T-helper 1 cell (primary cell): ENCODE data around the gene PARP8.
"Not testable (repeated sequence)": the region's sequence is repeated elsewhere in the genome, so short reads cannot be mapped to it uniquely, and the experiment has no call there.

Source experiments
- DNase-seq, 5 donors: peaks; one replicate each; pipeline ENCODE4 v3.0.0-alpha.2; 2012 to 2020

The PARP8 gene

DNA sequence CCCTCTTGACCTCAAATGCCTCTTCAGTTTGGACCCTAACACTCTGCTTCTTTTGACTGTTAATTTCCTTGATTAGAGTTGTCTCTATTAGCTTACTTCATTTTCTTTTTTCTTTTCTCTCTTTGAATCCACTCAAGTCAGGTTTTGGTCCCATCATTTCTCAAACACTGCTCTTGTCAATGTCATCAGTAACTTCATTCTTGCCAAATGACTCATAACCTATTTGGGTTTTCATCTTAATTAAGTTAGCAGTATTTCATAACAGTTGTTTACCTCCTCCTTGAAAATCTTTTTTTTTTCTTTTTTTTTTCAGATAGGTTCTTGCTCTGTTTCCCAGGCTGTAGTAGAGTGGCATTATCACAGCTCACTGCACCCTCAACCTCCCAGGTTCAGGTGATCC is 119.6 kb downstream of the PARP8 start:
- DNase-seq = no peak

DNA sequence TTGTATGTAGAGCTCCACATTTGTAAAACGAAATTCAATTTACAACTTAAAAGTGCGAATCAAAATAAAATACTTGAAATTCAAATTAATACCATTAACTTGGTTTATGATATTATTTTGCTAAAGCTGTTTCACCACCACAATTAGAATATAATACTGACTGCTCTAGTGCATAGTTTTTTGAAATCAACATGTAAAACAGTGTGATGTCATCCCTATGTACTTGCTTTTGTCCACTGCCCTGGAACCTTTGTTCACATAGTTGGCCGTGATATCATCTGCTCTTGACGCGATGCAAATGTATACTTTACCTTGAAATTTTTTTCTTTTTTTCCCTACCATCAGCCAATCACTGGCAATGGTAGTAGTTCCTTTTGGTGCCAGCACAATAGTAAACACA is 125.4 kb downstream of the PARP8 start:
- DNase-seq = no peak

DNA sequence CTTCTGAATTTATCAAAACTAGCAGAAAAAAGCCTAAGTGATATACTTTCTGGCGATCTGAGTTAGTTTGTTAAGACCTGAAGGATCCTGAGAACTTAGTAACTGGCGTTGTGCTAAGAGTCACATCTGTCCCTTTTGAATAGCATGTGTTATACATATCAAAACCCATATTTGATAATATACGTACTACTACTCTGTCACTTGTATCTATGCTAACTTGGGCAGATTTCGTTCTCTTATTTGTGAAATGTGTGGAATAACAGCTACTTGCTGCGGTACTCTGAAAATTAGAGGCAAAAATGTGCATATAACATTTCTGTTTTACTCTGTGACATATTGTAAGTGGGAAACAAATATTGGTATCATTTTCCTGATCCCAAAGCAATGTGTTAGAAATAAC is 126.4 kb downstream of the PARP8 start:
- DNase-seq = no peak

DNA sequence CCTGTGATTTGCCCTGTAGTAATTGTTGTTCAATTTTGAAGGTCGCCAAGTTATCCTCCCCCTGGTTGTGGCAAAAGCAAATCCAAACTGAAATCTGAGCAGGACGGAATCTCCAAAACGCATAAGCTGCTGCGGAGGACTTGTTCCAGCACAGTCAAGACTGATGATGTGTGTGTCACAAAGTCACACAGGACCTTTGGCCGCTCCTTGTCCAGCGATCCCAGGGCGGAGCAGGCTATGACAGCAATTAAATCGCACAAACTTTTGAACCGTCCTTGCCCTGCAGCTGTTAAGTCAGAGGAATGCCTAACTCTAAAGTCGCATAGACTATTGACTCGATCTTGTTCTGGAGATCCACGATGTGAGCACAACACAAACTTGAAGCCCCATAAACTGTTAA is 128.4 kb downstream of the PARP8 start:
- DNase-seq = no peak

DNA sequence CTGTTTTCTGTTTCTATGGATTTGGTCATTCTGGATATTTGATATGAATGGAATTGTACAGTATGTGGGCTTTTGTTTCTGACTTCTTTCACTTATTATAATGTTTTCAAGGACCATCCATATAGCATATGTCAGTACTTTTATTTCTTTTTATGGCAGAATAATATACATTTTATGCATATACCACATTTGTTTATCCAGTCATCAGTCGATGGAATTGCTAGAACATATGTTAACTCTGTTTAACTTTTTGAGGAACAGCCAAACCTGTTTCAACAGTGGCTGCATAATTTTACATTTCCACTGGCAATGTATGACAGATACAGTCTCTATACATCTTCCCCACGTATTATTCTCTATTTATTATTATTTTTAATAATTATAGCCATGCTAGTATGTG is 131.6 kb downstream of the PARP8 start:
- DNase-seq = no peak

DNA sequence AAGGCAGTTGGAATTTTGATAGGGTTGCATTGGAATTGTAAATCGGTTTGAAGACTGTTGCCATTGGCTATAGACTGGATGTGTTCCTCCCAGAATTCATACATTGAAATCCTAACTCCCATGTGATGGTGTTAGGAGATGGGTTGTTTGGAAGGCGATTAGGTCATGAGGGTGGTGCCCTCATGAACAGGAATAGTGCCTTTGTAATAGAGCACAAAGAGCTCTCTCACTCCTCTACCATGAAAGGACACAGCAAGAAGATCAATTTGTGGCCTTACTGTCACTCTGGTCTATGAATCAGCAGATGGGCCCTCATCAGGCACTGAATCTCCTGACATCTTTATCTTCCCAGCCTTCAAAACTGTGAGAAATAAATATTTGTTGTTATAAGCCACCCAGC is 133.2 kb downstream of the PARP8 start:
- no peak for DNase-seq

DNA sequence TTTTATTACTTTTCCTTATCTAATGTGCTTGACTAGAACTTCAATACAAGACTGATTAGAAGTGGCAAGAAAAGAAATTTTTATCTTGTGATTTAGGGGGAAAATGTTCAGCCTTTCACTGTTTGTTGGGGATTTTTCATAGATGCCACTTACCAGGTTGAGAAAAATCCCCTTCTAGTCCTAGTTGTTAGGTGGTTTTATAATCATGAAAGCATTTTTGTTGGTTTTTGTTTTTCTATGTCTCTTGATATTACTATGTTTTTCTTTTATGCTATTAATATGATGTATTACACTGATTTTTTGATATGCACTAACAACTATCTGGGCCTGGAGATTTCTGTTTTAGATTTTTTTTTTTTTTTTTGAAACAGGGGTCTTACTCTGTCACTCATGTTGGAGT is 134.0 kb downstream of the PARP8 start:
- DNase-seq = no peak

DNA sequence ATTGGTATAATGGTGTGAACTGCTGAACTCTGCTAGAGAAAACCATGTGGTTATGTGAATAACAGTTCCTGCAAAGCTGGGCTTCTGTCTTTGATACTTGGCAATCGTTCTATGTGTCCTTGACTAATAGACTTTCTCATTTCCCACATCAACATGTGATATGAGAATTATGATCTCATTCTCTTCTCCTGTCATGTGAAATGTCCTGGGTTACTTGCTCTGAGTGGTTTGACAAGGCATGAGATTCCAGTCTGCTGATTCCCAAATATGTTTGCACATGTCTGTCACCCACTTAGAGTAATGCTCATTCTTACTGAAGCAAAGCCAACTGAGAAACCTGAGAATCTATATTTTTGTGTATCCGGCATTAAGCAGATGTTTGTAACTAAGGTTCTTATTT is 141.2 kb downstream of the PARP8 start:
- no peak for DNase-seq

DNA sequence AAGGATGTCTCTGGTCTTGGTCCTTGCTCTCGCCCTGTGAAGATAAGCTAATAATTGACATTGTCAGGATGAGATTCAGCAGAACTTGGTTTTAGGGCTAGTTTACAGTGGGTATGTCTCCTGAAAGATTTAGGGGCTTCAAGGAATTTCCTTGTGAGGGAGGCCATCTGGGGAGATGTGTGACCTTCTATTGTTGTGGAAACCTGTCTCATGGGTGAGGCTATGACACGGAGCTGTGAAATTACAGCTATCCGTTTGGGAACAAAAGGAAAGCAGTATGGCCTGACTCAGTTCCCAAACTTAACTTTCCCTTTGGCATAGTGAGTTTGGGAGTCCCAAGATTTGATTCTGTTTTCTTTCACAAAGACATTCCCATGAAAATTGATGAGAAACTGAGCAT is 142.0 kb downstream of the PARP8 start:
- DNase-seq = no peak

DNA sequence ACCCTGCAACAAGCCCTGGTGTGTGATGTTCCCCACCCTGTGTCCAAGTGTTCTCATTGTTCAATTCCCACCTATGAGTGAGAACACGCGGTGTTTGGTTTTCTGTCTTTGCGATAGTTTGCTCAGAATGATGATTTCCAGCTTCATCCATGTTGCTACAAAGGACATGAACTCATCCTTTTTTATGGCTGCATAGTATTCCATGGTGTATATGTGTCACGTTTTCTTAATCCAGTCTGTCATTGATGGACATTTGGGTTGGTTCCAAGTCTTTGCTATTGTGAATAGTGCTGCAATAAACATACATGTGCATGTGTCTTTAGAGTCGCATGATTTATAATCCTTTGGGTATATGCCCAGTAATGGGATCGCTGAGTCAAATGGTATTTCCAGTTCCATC is 145.3 kb downstream of the PARP8 start:
- not testable (repeated sequence) for DNase-seq

DNA sequence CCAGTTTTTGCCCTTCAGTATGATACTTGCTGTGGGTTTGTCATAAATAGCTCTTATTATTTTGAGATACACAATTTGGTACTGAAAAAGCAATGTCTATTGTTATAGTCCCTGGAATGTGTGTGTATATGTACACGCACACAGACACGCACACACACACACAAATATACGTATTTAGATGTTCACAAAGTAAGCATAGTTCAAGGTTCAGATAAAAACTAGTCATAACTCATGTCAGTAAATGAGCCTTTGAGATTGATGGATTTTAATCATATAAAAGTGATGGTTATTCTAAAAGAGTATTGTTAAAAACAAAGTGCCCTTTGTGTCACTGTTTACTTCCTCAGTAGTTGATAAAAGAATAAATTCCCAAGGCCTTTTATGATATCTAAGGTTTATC is 147.3 kb downstream of the PARP8 start:
- no peak for DNase-seq

DNA sequence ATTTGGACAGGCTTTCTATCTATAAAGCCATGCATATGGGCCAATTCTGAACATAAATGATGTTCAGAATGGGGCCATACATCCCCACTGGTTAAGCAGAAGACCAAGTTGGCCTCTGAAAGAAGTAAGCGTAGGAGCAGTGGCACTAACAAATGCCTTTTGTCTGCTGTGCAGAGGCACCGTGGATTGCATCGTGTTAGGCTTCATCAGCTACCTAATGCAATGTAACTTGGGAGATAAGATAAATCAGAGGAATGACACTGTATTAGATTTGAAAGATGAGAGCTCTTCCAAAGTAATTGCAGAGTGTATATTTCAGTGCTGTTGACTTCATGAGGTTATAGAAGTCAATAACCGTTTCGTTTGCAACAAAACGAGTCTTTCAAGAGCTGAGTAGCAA is 148.1 kb downstream of the PARP8 start:
- DNase-seq = no peak

DNA sequence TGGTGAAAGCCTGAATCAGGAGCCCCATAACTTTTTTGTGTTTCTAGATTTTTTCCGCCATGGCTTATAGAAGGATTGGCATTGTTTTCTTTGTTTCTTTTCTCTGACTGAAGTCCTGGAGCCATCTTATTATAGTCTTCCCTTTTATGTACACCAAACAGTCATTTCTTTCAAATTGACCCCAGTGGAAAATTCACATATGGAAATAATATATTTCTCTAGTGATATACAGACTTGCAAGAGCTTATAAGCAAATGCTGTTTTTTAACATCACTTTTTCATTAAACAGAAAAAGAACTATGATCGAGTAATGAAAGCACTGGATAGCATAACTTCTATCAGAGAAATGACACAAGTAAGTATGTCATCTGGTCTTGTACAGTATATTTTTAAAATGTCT is 155.6 kb downstream of the PARP8 start:
- DNase-seq = no peak

DNA sequence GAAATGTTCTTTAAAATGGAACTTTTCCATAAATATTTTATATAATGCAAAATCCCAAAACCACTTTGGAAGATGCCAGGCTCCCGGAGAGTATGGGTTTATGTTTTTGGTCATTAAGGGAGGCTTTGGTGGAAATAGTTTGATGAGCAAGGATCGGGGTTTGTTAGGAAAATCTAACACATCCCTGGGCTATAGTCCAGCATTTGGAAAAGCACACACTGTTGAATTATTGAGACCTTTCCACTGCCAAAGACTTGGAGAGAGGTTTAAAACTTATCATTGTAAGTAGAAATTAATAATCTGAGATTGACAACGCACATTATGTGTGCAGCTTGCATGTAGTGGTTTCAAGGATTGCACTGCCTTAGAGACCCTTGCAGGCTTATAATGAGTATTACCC is 156.3 kb downstream of the PARP8 start:
- DNase-seq = no peak

DNA sequence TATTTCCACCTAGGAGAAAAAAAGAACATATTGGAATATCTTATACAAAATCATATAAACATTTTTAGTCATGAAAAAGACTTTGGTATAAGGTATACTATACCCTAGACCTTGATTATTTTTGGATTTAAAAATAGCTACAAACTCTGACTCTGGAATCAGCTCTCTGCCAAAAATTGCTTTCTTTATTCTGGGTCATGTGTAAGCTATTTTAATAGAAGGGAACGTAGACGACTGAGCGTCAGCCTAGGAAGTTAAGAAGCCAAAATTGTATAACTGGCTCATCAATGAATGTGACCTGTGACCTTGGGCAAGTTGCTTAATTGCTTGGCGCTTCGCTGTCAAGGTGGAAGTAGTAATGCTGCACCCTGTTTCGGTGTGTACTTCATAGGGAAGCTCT is 157.1 kb downstream of the PARP8 start:
- no peak for DNase-seq

DNA sequence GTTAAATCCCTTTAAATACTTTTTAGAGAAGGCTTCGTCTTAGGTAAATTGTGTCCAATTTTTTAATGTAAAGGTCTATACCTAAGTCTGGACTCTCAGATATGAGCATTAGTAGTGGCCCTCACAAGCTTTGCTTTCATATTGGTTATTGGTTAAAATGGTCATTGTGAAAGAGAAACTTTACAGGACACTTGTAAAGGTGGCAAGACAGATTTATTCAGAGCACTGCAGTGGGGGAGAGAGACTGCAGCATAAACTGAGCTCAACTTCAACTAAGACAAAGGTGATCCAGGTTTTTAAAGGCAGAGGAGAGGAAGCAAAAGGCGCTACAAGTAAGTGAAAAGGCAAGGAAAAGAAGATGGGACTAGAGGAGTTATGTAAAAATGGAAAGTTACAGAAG is 157.7 kb downstream of the PARP8 start:
- DNase-seq = no peak

DNA sequence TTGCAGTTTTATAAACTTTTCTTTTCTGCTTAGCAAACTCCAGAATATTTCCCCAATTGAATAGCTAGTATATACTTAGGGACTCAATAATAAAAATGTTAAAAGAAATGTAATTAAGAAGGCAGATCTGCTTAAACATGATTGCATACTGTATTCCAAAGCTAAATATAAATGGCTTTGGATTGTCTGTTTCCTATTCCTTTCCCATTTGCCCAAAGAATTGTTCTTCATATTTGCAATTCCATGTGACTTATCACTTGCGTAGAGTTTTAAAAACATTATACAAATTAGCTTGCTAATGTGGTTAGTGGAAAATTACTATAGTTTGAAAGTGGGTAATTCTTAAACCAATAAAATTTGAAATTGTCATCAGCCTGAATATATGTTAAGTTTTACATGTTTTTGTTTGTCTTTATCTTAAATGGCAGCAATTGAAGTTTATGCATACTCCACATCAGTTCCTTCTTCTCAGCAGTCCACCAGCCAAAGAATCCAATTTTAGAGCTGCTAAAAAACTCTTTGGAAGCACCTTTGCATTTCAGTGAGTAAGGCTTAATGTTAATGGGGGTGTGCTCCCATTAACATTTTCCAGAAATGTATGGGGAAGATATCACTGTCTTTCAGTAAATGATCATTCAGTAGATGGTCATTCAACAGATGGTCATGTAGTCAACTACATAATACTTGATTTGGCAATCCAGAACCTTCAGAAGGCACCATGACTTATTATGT is 161.2 kb downstream of the PARP8 start:
- no peak for DNase-seq

DNA sequence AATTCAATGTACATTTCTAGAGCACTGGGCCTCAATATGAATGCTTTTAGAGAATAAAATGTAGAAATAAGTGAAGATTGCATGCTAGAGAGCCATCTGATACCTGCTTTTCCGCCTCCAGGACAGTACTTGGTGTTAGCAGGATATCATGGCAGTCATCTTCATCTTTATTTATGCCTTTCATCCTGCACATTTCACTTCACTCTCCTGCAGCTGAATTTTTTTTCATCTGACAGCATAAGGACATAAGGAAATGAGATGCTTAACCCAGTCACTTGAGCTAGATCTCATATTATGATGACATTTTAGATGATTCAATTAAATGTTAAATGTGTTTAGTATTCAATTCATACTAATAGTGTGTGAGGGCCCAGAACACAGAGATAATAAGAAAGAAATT is 162.6 kb downstream of the PARP8 start:
- DNase-seq = no peak

DNA sequence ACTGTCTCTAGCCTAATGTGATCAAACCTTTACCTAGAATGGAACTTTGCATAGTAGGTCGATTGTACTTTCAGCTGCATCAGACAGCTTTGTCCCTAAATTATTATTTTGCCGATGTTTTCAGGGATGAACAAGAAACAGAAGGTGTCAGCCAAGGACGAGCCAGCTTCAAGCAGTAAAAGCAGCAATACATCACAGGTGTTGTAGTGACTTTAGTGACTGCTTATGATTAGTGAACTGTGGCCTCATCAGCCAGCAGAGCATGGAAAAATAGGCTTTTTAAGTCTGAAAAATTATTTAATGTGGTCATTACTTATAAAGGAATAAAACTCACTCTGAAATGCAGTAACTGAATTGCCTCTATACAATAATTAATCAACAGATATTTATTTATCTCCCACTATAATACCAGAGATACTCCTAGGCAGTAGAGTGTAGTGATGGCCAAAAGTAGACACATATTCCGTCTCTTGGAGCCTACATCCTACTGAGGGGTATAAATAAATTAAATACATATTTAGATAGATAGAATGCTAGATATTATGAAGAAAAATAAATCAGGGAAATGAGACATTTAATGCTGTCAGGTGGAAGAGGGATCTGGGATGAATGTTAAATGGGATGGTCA is 166.3 kb downstream of the PARP8 start:
- no peak for DNase-seq

DNA sequence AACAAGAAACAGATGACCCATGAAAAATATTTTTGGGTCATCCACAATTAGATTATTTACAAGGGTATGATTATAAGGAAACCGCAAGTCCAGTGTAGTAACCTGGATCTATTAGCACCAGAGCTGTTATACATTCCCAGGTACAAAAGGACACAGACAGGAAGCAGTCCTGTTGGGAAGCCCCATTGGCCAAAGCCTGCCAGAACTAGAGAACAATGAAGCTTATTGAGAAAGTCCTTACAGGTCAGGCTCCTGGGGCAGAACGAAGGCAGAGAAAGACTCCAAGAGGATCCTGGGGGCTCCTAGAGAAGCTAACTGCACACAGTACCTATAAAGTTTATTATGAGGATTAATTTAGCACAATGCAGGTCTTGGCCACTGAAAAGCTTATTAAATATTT is 169.9 kb downstream of the PARP8 start:
- no peak for DNase-seq

DNA sequence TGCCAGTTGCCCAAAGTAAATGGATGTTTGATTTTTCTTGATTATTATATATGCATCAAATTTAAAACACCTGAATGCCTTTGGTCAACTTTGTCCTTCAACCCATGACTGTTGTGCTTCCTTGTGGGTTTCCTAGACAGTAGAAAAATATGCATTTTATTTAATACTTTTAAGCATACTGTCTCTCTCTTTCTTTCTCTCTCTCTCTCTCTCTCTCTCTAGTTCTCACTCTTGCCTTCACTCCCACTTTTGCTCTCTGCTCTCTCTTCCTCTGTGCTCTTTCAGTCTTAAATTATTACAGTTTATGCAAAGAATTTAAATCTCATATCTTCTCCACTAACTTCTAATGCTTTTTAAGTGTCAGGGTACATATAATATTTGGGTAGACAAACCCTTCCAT is 173.0 kb downstream of the PARP8 start:
- no peak for DNase-seq

DNA sequence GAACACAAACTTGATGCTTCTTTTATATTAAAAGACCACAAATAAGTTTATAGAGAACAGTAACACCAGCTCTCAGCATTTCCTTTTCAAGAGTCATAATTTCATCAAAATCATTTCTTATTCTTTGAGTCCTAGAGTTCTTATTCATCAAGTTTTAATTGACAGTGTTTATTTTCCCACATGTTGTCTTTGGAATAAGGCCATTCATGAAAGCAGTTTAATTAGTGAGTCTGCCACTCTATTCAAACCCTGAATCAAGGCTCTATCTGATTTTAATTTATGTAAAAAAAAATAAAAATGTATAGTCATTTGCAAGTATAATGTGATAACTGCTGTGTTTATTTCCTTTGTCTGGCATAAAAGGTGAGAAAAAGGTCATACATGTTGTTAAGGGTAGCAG is 176.7 kb downstream of the PARP8 start:
- no peak for DNase-seq

DNA sequence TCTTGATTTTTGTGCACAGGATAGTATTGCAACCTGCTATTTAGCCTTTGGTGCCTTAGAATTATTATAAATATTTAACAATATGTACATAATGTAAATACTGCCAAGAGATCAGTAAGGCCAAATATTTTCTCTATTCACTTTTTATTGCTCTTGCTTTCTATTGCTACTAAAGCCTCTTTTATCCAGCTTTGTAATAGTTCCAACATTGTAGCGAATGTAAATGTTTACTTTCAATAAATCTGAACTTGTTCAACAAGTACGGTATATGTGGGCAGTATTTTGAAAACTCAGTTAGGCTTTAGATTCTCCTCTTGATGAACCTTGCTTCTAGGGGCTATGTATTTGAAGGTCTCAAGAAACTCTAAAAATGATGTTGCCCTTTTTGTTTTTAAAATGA is 179.8 kb downstream of the PARP8 start:
- no peak for DNase-seq

DNA sequence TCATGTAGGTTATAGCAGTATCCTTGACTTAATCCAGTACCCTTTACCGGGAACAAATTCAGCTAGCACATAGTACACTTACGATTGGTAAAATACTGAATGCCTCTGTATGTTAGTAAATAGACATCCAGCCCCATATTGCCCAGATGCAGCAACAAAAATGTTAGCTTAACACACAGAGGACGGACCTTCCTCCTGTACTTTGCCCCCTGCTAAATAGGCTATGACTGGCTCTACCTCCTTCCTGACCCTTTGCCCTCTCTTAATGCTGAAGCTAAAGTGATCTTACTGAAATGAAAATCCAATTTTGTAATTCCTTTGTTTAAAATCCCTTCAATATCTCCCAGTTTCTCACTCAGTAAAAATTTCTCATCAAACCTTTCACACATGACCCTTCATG is 183.1 kb downstream of the PARP8 start:
- DNase-seq = no peak

DNA sequence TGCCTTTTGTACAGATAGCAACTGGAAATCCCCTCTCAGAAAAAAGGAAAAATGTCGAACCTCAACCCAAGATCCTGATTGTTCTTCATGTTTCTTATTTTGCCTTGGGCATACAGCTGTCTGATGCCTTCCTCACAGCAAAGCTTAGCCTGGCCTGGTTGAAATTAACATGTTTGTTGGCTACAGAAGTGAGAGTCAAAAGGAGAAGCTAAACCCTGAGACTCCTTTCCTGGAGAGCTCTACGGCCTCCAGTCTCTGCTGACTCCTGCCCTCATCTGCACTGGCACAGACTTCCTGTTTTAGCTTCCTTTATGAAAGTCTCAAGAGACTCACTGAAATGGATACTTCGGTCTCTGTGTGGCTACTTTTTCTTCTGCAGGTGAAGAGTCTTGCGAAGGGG is 186.7 kb downstream of the PARP8 start:
- DNase-seq = peak in 1 of 5 donors; percentile 11
